Hematopoietic multipotent progenitor cell treated with erythropoietin and hydrocortisone succinate and interleukin-3 and kit ligand, for 4 days (in vitro differentiated cells): ENCODE data around the gene TUBB2A.
A peak's percentile ranks its signal among the peaks of the same experiment; 100 is the strongest.
"Not testable (repeated sequence)": the region's sequence is repeated elsewhere in the genome, so short reads cannot be mapped to it uniquely, and the experiment has no call there.

Experiments used
- DNase-seq: peaks from one replicate; pipeline ENCODE4 v3.0.0-alpha.2; 2015

Gene TUBB2A

GRCh38 chr6:3157131-3157933 lies at the start of gene TUBB2A:
Gene TUBB2A (minus strand): TSS chr6:3157544. CDS start chr6:3157463, 81 bp downstream.
- DNase-seq, result peak; percentile 88

GRCh38 chr6:3206339-3207015 lies 49.1 kb upstream of the TUBB2A start:
- DNase-seq, result no peak

GRCh38 chr6:3205913-3206312 lies 48.6 kb upstream of the TUBB2A start:
- peak; percentile 23 for DNase-seq

- no peak for DNase-seq
Observed at GRCh38 chr6:3204921-3205320, 47.6 kb upstream of the TUBB2A start.

GRCh38 chr6:3202999-3203696 lies 45.8 kb upstream of the TUBB2A start:
- peak; percentile 91 for DNase-seq

GRCh38 chr6:3201388-3201787 lies 44.0 kb upstream of the TUBB2A start:
- DNase-seq, result no peak

GRCh38 chr6:3200682-3201081 lies 43.3 kb upstream of the TUBB2A start:
- DNase-seq, result no peak

- DNase-seq, result no peak
Observed at GRCh38 chr6:3199382-3199781, 42.0 kb upstream of the TUBB2A start.

GRCh38 chr6:3197734-3198133 lies 40.4 kb upstream of the TUBB2A start:
- DNase-seq, result not testable (repeated sequence)

- peak; percentile 90 for DNase-seq
Observed at GRCh38 chr6:3196770-3197169, 39.4 kb upstream of the TUBB2A start.

GRCh38 chr6:3195695-3196497 lies 38.6 kb upstream of the TUBB2A start:
- DNase-seq, result peak; percentile 59

GRCh38 chr6:3195420-3195694 lies 38.0 kb upstream of the TUBB2A start:
- no peak for DNase-seq

GRCh38 chr6:3194535-3195419 lies 37.4 kb upstream of the TUBB2A start:
- DNase-seq, result no peak

GRCh38 chr6:3193102-3193849 lies 35.9 kb upstream of the TUBB2A start:
- DNase-seq, result no peak

- no peak for DNase-seq
Observed at GRCh38 chr6:3190779-3191178, 33.4 kb upstream of the TUBB2A start.

- no peak for DNase-seq
Observed at GRCh38 chr6:3190056-3190455, 32.7 kb upstream of the TUBB2A start.

- not testable (repeated sequence) for DNase-seq
Observed at GRCh38 chr6:3189192-3189591, 31.8 kb upstream of the TUBB2A start.

- no peak for DNase-seq
Observed at GRCh38 chr6:3188262-3188661, 30.9 kb upstream of the TUBB2A start.

GRCh38 chr6:3186974-3187382 lies 29.6 kb upstream of the TUBB2A start:
- no peak for DNase-seq

- DNase-seq, result no peak
Observed at GRCh38 chr6:3183066-3183465, 25.7 kb upstream of the TUBB2A start.

- no peak for DNase-seq
Observed at GRCh38 chr6:3181105-3181504, 23.8 kb upstream of the TUBB2A start.
